Omental fat pad (tissue), 4 donors: ENCODE data around the gene ATP4A. TPM values are rescaled to one million over a fixed set of nuclear protein-coding genes. Genes with fewer than 3 reads are reported as not detected.
A peak's percentile ranks its signal among the peaks of the same experiment; 100 is the strongest.

ENCODE experiments used
- ATAC-seq: fragments of 150-250 bp; one replicate; pipeline ENCODE4 v1.9.1; 2016; ENCODE audit warnings: mild to moderate bottlenecking, moderate library complexity; ENCODE audit not compliant: low FRiP score
- DNase-seq: peaks from one replicate; pipeline ENCODE4 v3.0.0-alpha.2; 2019; ENCODE audit warnings: low spot score
- CTCF ChIP-seq, 3 donors: fragments of 450-650 bp; IDR thresholded peaks; one replicate each; pipeline ENCODE4 v1.5.1; 2016 to 2017; ENCODE audit warnings: antibody characterized with exemption in 3 of 3, mild to moderate bottlenecking in 3 of 3, moderate library complexity in 2 of 3
- total RNA-seq, 4 donors: library from RNA; depleted of rRNA; stranded (reverse); fragments of >200 nt; gene quantifications; one replicate each; pipeline ENCODE4 v1.1.0, GENCODE V29; 2016

ATP4A gene
- total RNA-seq, 4 donors from 2014 or later: not detected

- DNase-seq (no peak), ATAC-seq (no peak)
- TF ChIP-seq CTCF (IDR thresholded peaks at IDR 0.05): no peak
These were observed 16.9 kb downstream of the ATP4A start for GRCh38 chr19:35546532-35546931.

- DNase-seq (peak; percentile 29), ATAC-seq (peak; percentile 66)
These were observed 17.5 kb downstream of the ATP4A start for GRCh38 chr19:35545855-35546381.

GRCh38 chr19:35545001-35545854 lies 18.2 kb downstream of the ATP4A start, which contains the start of gene TMEM147:
Gene TMEM147, plus strand, starts transcription at chr19:35545626. Its CDS starts 114 bp downstream, at chr19:35545740.
- ATAC-seq: peak; percentile 94

More at GRCh38 chr19:35545855-35546381, 17.5 kb downstream of the ATP4A start:
- no peak for TF ChIP-seq CTCF (IDR thresholded peaks at IDR 0.05)

GRCh38 chr19:35544110-35544802 lies 19.2 kb downstream of the ATP4A start:
- DNase-seq: no peak
- no peak for ATAC-seq

More at GRCh38 chr19:35545001-35545854, 18.2 kb downstream of the ATP4A start, which contains the start of gene TMEM147:
- no peak for TF ChIP-seq CTCF (IDR thresholded peaks at IDR 0.05)
- peak; percentile 77 for DNase-seq

GRCh38 chr19:35543280-35544109 lies 20.0 kb downstream of the ATP4A start:
- no peak for TF ChIP-seq CTCF (IDR thresholded peaks at IDR 0.05)
- ATAC-seq (no peak), DNase-seq (no peak)

More at GRCh38 chr19:35544110-35544802, 19.2 kb downstream of the ATP4A start:
- no peak for TF ChIP-seq CTCF (IDR thresholded peaks at IDR 0.05)

- DNase-seq: no peak
- ATAC-seq: no peak
- no peak for TF ChIP-seq CTCF (IDR thresholded peaks at IDR 0.05)
These were observed 21.2 kb downstream of the ATP4A start for GRCh38 chr19:35542209-35542608.
